Astrocyte (in vitro differentiated cells and primary cell): Measurements from ENCODE around the gene C11orf24.

ENCODE experiments used
- CTCF ChIP-seq: IDR thresholded peaks from 2 replicates; pipeline ENCODE4 v1.5.1; 2011; ENCODE audit warnings: low read depth, mild to moderate bottlenecking, inconsistent platforms, low read length, moderate library complexity; ENCODE audit not compliant: insufficient read depth
- EZH2 ChIP-seq: IDR thresholded peaks from 2 replicates; pipeline ENCODE4 v1.6.1; 2012; ENCODE audit warnings: mild to moderate bottlenecking, low read length, inconsistent platforms; ENCODE audit not compliant: insufficient read depth

DNA sequence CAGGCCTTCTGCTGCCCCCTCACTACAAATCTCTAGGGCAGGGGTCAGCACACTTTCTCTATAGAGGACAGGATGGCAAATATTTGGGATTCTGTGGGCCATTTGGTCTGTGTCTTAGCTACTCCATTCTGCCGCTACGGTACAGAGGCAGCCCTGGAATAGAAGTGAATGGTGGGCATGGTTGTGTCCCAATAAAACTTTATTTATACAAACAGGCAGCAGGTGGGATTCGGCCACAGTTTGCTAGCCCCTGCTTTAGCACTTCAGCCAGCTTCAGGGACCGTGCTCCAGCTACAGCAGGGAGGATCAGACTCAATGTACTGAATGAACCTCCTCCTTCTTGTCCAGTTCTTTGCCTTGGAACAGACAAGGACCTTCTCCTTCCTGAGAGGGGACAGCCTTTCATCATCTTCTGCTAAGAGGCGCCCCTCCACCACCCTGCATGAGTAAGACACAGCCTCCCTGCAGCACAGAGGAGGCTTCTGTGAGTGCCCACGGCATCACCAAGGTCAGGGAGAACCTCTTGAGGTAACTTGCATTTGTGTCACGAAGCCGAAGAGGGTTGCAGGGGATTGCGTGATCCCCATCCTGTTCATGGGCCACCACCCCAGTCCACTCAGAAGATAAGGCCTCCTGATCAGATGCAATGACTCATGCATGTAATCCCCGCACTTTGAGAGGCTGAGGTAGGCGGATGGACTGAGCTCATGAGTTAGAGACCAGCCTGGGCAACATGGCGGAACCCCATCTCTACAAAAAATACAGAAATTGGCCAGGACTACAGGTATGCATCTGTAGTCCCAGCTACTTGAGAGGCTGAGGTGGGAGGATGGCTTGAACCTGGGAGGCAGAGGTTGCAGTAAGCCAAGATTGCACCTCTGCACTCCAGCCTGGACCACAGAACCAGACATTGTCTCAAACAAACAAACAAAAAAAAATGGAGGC, 4.6 kb downstream of the C11orf24 start:
- TF ChIP-seq CTCF: no peak
- no peak for TF ChIP-seq EZH2
